VCaP (cell line): ENCODE measurements around the gene HDAC9.
"Not testable (repeated sequence)": the region's sequence is repeated elsewhere in the genome, so short reads cannot be mapped to it uniquely, and the experiment has no call there.

ENCODE experiments used
- H3K27ac ChIP-seq: fragments of 450-650 bp; 2 replicates; pipeline ENCODE4 v1.5.1; 2017
- TF ChIP-seq, protein P1 (sequence below): fragments of 450-650 bp; conservative IDR thresholded peaks from 2 replicates; pipeline ENCODE4 v1.5.1; 2017; ENCODE audit warnings: mild to moderate bottlenecking, moderate library complexity

HDAC9 gene

DNA sequence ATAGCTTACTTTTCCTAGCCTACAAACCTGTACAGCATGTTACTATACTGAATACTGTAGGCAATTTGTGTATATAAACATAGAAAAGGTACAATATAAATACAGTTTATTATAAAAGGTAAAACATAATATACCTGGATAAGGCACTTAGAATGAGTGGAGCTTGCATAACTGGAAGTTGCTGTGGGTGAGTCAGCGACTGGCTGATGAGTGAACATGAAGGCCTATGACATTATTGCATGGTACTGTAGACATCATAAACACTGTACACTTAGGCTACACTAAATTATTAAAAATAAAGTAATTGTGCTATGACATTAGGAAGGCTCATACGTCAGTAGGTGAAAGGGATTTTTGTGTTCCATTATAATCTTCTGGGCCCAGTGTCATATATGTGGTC, 228.8 kb downstream of the HDAC9 start:
- TF ChIP-seq, protein P1, sequence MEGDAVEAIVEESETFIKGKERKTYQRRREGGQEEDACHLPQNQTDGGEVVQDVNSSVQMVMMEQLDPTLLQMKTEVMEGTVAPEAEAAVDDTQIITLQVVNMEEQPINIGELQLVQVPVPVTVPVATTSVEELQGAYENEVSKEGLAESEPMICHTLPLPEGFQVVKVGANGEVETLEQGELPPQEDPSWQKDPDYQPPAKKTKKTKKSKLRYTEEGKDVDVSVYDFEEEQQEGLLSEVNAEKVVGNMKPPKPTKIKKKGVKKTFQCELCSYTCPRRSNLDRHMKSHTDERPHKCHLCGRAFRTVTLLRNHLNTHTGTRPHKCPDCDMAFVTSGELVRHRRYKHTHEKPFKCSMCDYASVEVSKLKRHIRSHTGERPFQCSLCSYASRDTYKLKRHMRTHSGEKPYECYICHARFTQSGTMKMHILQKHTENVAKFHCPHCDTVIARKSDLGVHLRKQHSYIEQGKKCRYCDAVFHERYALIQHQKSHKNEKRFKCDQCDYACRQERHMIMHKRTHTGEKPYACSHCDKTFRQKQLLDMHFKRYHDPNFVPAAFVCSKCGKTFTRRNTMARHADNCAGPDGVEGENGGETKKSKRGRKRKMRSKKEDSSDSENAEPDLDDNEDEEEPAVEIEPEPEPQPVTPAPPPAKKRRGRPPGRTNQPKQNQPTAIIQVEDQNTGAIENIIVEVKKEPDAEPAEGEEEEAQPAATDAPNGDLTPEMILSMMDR, result no peak

DNA sequence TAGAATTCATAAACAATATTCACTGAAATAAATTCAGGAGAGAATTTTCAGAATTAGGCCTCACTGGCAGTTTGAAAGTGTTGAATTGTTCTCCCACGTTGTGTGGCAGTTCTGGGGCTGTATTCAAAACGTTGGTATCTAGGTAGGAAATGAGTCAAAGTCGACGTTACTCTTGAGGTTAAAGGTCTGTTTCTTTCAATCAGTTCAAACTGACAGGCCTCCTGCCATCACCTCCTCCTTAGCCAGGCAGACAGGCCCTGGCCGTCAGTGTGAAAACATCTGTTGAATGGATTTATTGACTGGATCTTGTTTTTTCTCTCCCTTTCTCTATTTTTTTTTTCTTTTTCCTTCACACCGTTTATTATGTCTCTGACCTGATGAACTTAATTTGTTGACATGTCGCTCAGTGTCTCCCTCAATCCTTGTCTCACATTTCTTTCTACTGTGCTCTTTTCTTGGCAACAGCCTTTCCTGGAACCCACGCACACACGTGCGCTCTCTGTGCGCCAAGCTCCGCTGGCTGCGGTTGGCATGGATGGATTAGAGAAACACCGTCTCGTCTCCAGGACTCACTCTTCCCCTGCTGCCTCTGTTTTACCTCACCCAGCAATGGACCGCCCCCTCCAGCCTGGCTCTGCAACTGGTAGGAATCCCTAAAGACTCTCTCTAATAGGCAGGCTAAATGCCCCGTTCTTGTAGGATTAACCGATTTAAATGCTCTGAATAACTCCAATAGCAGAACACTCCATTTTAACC, 231.7 kb downstream of the HDAC9 start:
- TF ChIP-seq, protein P1, result no peak
- H3K27ac ChIP-seq, result no peak overlapping the region

More for the DNA sequence above, 228.8 kb downstream of the HDAC9 start:
- no peak overlapping the region for H3K27ac ChIP-seq

DNA sequence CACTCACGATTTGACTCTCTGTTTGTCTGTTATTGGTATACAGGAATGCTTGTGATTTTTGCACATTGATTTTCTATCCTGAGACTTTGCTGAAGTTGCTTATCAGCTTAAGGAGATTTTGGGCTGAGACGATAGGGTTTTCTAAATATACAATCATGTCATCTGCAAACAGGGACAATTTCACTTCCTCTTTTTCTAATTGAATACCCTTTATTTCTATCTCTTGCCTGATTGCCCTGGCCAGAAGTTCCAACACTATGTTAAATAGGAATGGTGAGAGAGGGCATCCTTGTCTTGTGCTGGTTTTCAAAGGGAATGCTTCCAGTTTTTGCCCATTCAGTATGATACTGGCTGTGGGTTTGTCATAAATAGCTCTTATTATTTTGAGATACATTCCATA, 240.5 kb downstream of the HDAC9 start:
- H3K27ac ChIP-seq, result not testable (repeated sequence)

DNA sequence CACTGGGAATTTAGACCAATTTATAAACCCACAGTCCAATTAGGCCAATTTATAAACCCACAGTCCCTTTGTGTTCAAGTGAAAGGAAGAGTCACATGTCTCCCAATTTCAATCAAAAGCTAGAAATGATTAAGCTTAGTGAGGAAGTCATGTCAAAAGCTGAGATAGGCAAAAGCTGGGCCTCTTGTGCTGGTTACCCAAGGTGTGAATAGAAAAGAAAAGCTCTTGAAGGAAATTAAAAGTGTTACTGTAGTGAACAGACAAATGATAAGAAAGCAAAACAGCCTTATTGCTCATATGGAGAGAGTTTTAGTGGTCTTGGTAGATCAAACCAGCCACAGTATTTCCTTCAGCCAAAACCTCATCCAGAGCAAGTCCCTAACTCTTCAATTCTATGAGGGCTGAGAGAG, 245.0 kb downstream of the HDAC9 start:
- H3K27ac ChIP-seq, result no peak overlapping the region
- TF ChIP-seq, protein P1, result no peak

DNA sequence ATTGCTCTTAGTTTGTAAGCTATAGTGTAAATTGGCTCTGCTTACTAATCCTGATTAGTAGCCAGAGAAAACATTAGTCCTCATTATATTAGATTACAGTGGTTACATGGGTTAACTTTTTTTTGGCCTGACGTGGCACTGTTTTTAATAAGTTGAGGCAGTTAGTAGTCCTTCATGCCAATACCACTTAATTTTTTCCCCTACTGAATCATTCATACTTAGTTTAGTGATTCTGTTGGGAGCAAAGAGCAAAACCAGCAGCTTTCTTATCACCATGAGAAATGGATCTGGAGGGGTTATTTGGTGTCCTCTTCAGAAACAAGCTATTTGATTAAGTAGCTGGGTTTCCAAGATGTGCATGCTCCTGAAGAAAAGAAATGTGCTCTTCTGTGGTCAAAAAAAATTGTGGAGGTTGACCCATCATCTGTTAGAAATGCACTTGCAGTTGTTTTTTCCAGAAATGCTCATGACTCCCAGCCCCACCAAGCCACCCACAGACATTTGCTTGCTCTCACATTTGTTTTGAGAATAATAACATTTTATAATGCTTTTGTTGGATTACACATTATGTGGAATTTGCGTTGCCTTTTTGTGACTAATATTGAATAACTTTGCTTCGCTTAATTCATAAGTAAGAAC, 258.5 kb downstream of the HDAC9 start:
- TF ChIP-seq, protein P1, result no peak

DNA sequence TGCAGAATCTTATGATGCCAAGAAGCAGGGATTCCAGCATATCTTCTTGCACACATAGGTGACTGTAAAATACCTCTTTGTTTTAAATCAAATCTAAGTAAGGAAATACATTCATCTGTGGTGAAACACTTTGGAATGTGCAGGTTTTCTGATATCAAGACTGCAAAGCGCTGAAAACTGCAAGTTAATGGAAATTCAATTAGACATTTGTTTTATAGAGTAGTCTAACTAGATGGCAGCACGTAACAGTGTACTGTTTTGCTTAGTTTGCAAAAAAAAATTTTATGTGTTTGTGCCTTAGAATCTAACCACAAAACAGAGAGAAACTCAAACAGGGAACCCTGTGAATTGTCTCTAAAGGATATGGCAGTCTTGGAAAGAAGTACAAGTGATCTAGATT, 259.2 kb downstream of the HDAC9 start:
- H3K27ac ChIP-seq, result no peak overlapping the region
- TF ChIP-seq, protein P1, result no peak

More for the DNA sequence above, 258.5 kb downstream of the HDAC9 start:
- no peak overlapping the region for H3K27ac ChIP-seq

DNA sequence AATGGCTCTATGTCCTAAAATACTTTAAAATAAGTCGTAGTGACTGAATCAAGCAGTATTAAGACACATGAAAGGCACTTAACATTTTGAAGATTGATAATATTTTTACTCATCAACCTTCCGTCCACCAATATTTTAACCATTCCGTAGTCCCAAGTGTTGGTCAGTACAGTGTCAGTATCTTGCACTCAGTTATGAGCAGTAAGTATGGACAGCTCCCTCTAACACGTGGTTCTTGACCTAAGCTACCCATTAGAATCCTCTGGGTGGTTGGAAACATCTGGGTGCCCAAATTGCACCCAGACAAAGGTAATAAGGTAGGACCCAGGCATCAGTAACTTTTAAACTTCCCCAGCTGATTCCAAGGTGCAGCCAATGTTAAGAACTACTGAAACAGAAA, 260.2 kb downstream of the HDAC9 start:
- H3K27ac ChIP-seq, result no peak overlapping the region
- TF ChIP-seq, protein P1, result no peak
